CD14-positive monocyte (primary cell): ENCODE measurements around the gene KIF26B. TPM values are rescaled to one million over a fixed set of nuclear protein-coding genes. Genes with fewer than 3 reads are reported as not detected.

Source experiments
- DNase-seq, 3 donors: peaks; one replicate each; pipeline ENCODE4 v3.0.0-alpha.2; 2011 to 2022
- H2AFZ ChIP-seq: 2 replicates; pipeline ENCODE4 v1.6.0; 2012; ENCODE audit warnings: mild to moderate bottlenecking, low read depth, low read length, inconsistent platforms; ENCODE audit not compliant: insufficient read depth, poor library complexity, severe bottlenecking
- H3K27ac ChIP-seq, 2 donors: 1 replicate in 1 of 2; 2 replicates in 1 of 2; pipeline ENCODE4 v1.5.1; 2012 to 2013; ENCODE audit warnings: low read length in 2 of 2, control low read depth in 1 of 2, inconsistent platforms in 1 of 2, low read depth in 1 of 2, mild to moderate bottlenecking in 1 of 2
- H3K27me3 ChIP-seq, 2 donors: one replicate each; pipeline versions ENCODE4 v1.6.0 to v1.6.1; 2011 to 2013; ENCODE audit warnings: low read length in 2 of 2; ENCODE audit not compliant: control insufficient read depth in 2 of 2, insufficient read depth in 2 of 2
- H3K36me3 ChIP-seq, 2 donors: replicated peaks in 1 of 2; 1 replicate in 1 of 2; 2 replicates in 1 of 2; pipeline versions ENCODE4 v1.5.1 to v1.6.1; 2012 to 2013; ENCODE audit warnings: low read length in 2 of 2, control low read depth in 1 of 2, inconsistent platforms in 1 of 2, mild to moderate bottlenecking in 1 of 2; ENCODE audit not compliant: insufficient read depth in 2 of 2, control insufficient read depth in 1 of 2
- H3K4me1 ChIP-seq, 2 donors: 1 replicate in 1 of 2; 2 replicates in 1 of 2; pipeline versions ENCODE4 v1.5.1 to v1.6.1; 2012 to 2013; ENCODE audit warnings: low read length in 2 of 2, control low read depth in 1 of 2, inconsistent platforms in 1 of 2, mild to moderate bottlenecking in 1 of 2, moderate library complexity in 1 of 2; ENCODE audit not compliant: insufficient read depth in 2 of 2, control insufficient read depth in 1 of 2
- H3K4me2 ChIP-seq: replicated peaks from 2 replicates; pipeline ENCODE3; 2012; ENCODE audit warnings: low read length, moderate library complexity, mild to moderate bottlenecking; ENCODE audit not compliant: poor library complexity, severe bottlenecking; ENCODE audit errors: extremely low read depth
- H3K4me3 ChIP-seq, 3 experiments: fragments of 200-600 bp in 1 of 3; sonication (generic) in 1 of 3; replicated peaks in 1 of 3; 1 replicate in 2 of 3; 2 replicates in 1 of 3; pipeline ENCODE4 v1.5.1; 2011 to 2013; ENCODE audit warnings: low read length in 3 of 3, mild to moderate bottlenecking in 3 of 3, control low read depth in 2 of 3, low read depth in 2 of 3, inconsistent platforms in 1 of 3, moderate library complexity in 1 of 3
- H3K79me2 ChIP-seq: 2 replicates; pipeline ENCODE4 v1.6.0; 2012; ENCODE audit warnings: mild to moderate bottlenecking, control low read depth, inconsistent platforms, low read length, moderate library complexity; ENCODE audit not compliant: insufficient read depth
- H3K9ac ChIP-seq: 2 replicates; pipeline ENCODE4 v1.6.0; 2017; ENCODE audit warnings: low read length, mild to moderate bottlenecking; ENCODE audit not compliant: insufficient read depth, poor library complexity, severe bottlenecking
- H3K9me3 ChIP-seq, 2 donors: replicated peaks in 1 of 2; 1 replicate in 1 of 2; 2 replicates in 1 of 2; pipeline versions ENCODE4 v1.5.1 to v1.6.1; 2012 to 2013; ENCODE audit warnings: low read length in 2 of 2, control low read depth in 1 of 2; ENCODE audit not compliant: control insufficient read depth in 1 of 2, insufficient read depth in 1 of 2
- H4K20me1 ChIP-seq: 2 replicates; pipeline ENCODE4 v1.6.0; 2012; ENCODE audit warnings: mild to moderate bottlenecking, low read length, control low read depth, moderate library complexity; ENCODE audit not compliant: insufficient read depth
- H3K27ac Mint-ChIP-seq, 7 donors: one replicate each; pipeline ENCODE4 v1.8.0; 2020; ENCODE audit warnings: mild to moderate bottlenecking in 7 of 7, mixed read lengths in 7 of 7, moderate library complexity in 6 of 7, inconsistent platforms in 2 of 7
- H3K27me3 Mint-ChIP-seq, 3 donors: one replicate each; pipeline ENCODE4 v1.8.0; 2021 to 2022; ENCODE audit warnings: low read depth in 3 of 3, mild to moderate bottlenecking in 3 of 3, mixed read lengths in 3 of 3, moderate library complexity in 3 of 3, inconsistent platforms in 1 of 3
- H3K36me3 Mint-ChIP-seq, 2 donors: one replicate each; pipeline ENCODE4 v1.8.0; 2020; ENCODE audit warnings: mixed read lengths in 2 of 2, inconsistent platforms in 1 of 2, mild to moderate bottlenecking in 1 of 2
- H3K4me1 Mint-ChIP-seq: one replicate; pipeline ENCODE4 v1.8.0; 2020; ENCODE audit warnings: mild to moderate bottlenecking, mixed read lengths
- H3K4me3 Mint-ChIP-seq, 2 donors: one replicate each; pipeline ENCODE4 v1.8.0; 2020; ENCODE audit warnings: mild to moderate bottlenecking in 2 of 2, mixed read lengths in 2 of 2, moderate library complexity in 1 of 2
- H3K9me3 Mint-ChIP-seq, 7 donors: one replicate each; pipeline ENCODE4 v1.8.0; 2020 to 2022; ENCODE audit warnings: mixed read lengths in 7 of 7, mild to moderate bottlenecking in 6 of 7, moderate library complexity in 6 of 7, inconsistent platforms in 2 of 7
- CTCF ChIP-seq: fragments of 200-600 bp; IDR thresholded peaks from one replicate; pipeline ENCODE4 v1.8.0; 2022; ENCODE audit warnings: antibody characterized with exemption, mild to moderate bottlenecking
- WGBS: methylation state at CpG from one replicate; pipeline ENCODE4 v1.1.5; 2013; ENCODE audit warnings: missing lambda C conversion rate; ENCODE audit not compliant: insufficient coverage; 5-methylcytosine and 5-hydroxymethylcytosine counted together
- intact Hi-C, 2 donors: fragments of 100-400 bp; cut with micrococcal nuclease; formaldehyde crosslinking; loops; one replicate each; pipeline versions ENCODE4 v1.15.0 to v1.15.1; 2023
- polyA plus RNA-seq, 3 donors: library from polyadenylated mRNA; depleted of rRNA in 1 of 3; unstranded in 2 of 3; stranded (reverse) in 1 of 3; fragments of 300-500 nt in 2 of 3; fragments of >200 nt in 1 of 3; fragmentation: Illumina TruSeq in 2 of 3; gene quantifications; 1 replicate in 2 of 3; 2 replicates in 1 of 3; pipeline ENCODE4 v1.2.3, GENCODE V29; 2012 to 2021

KIF26B gene
- polyA plus RNA-seq, 3 donors = 0.01 to 0.05 TPM; not detected in 1

GRCh38 chr1:245690156-245690690, 535.4 kb downstream of the KIF26B start:
- Mint-ChIP-seq H3K9me3 (peaks cover 0 to 5% (median 0%) of the 10 kb centered on the region in 7 donors), H3K4me3 (no peak overlapping the region), H3K4me1 (peaks cover 13% of the 10 kb centered on the region), H3K27ac (peak overlapping the region in 1 of 7 donors; percentile 14), H3K27me3 (peaks cover 13 to 37% (median 16%) of the 10 kb centered on the region in 3 donors), H3K36me3 (peaks cover 2 to 8% of the 10 kb centered on the region in 2 donors)
- Histone ChIP-seq H3K36me3 (no peaks in the 10 kb centered on the region), H3K4me2 (no peak overlapping the region), H3K9ac (no peak overlapping the region), H3K27me3 (peaks cover 0 to 14% of the 10 kb centered on the region in 2 donors), H3K27ac (no peak overlapping the region), H4K20me1 (no peaks in the 10 kb centered on the region), H3K4me1 (peaks cover 8 to 17% of the 10 kb centered on the region in 2 donors), H3K9me3 (no peaks in the 10 kb centered on the region), H3K79me2 (no peaks in the 10 kb centered on the region), H3K4me3 (no peak overlapping the region), H2AFZ (no peak overlapping the region)
- WGBS = 0% methylated on average over 5 of the region's 9 CpGs
- intact Hi-C loops = no loop called here
- DNase-seq = peak; percentile 16 to 58 (median 27)
- TF ChIP-seq CTCF = no peak

- Mint-ChIP-seq H3K4me3 (no peak overlapping the region), H3K27ac (peak overlapping the region in 1 of 7 donors; percentile 12), H3K9me3 (peaks cover 0 to 7% (median 0%) of the 10 kb centered on the region in 7 donors), H3K4me1 (peaks cover 13% of the 10 kb centered on the region), H3K27me3 (peaks cover 13 to 37% (median 16%) of the 10 kb centered on the region in 3 donors), H3K36me3 (peaks cover 2 to 5% of the 10 kb centered on the region in 2 donors)
- TF ChIP-seq CTCF = no peak
- no peaks in the 10 kb centered on the region for H3K79me2 ChIP-seq
- 69% methylated on average over 13 of the region's 13 CpGs for WGBS
- no peak overlapping the region for H3K4me3 ChIP-seq
- no peak for DNase-seq
- no peak overlapping the region for H3K27ac ChIP-seq
- H3K4me2 ChIP-seq = no peak overlapping the region
- H3K9me3 ChIP-seq = no peaks in the 10 kb centered on the region
- H4K20me1 ChIP-seq = no peaks in the 10 kb centered on the region
- H3K9ac ChIP-seq = no peak overlapping the region
- H3K4me1 ChIP-seq = peaks cover 8 to 17% of the 10 kb centered on the region in 2 donors
- no peak overlapping the region for H2AFZ ChIP-seq
- H3K27me3 ChIP-seq = peaks cover 0 to 14% of the 10 kb centered on the region in 2 donors
- intact Hi-C loops = no loop called here
- no peaks in the 10 kb centered on the region for H3K36me3 ChIP-seq
These were observed 536.3 kb downstream of the KIF26B start for GRCh38 chr1:245690946-245691541.
